ENCODE data around the gene SUMO1. TPM values are rescaled to one million over a fixed set of nuclear protein-coding genes. Genes with fewer than 3 reads are reported as not detected.

SUMO1 gene
- total and polyA plus RNA-seq, 7 experiments from 2014 or later: 48.1 to 186 (median 66.3) TPM

DNA sequence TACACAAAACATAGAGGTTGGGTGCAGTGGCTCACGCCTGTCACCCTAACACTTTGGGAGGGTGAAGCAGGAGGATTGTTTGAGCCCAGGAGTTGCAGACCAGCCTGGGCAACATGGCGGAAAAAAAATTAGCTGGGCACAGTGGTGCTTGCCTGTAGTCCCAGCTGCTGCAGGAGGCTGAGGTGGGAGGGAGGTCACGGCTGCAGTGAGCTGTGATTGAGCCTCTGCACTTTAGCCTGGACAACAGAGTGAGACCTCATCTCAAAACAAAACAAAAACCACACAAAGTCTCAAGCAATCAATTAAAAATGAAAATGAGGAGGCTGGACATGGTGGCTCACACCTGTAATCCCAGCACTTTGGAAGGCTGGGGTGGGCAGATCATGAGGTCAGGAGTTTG lies 32.1 kb upstream of the SUMO1 start:
- Mint-ChIP-seq H3K9me3 (no peaks in the 10 kb centered on the region), H3K4me1 (peaks cover 13 to 55% (median 36%) of the 10 kb centered on the region in 7 donors), H3K36me3 (peaks cover 0 to 6% (median 0%) of the 10 kb centered on the region in 5 donors), H3K4me3 (peak overlapping the region in 8 of 10 donors; percentile 42 to 68 (median 52)), H3K27ac (peak overlapping the region in 5 of 9 donors; percentile 61 to 88 (median 80)), H3K27me3 (no peaks in the 10 kb centered on the region)
- ChIA-PET CTCF (no interaction called here), POLR2A (interaction anchor here (2.5 kb wide), 1 partner anchor 9 kb away, joined by 8 read pairs; no protein-coding TSS in a partner anchor)
- intact Hi-C loops (cut with micrococcal nuclease): no loop called here
- peak overlapping the region; percentile 3 for H3K4me3 ChIP-seq (ENCODE audit: low read length)
- no peaks in the 10 kb centered on the region for H3K9me3 ChIP-seq (ENCODE audit: control insufficient read depth in 2 of 3, low read length in 3 of 3)
- ATAC-seq (no peak), DNase-seq (no peak)
- H3K36me3 ChIP-seq (ENCODE audit: control insufficient read depth in 2 of 3, insufficient read depth in 3 of 3, low read length in 3 of 3): peaks cover 0 to 12% (median 4%) of the 10 kb centered on the region in 3 experiments
- no peaks in the 10 kb centered on the region for H3K27me3 ChIP-seq (ENCODE audit: control insufficient read depth in 2 of 2, insufficient read depth in 2 of 2, low read length in 2 of 2)
- peak overlapping the region; percentile 36 for H3K27ac ChIP-seq (ENCODE audit: low read depth, low read length)
- H3K4me1 ChIP-seq (ENCODE audit: control insufficient read depth in 2 of 2, insufficient read depth in 2 of 2, low read length in 2 of 2): peaks cover 19 to 56% of the 10 kb centered on the region in 2 donors

DNA sequence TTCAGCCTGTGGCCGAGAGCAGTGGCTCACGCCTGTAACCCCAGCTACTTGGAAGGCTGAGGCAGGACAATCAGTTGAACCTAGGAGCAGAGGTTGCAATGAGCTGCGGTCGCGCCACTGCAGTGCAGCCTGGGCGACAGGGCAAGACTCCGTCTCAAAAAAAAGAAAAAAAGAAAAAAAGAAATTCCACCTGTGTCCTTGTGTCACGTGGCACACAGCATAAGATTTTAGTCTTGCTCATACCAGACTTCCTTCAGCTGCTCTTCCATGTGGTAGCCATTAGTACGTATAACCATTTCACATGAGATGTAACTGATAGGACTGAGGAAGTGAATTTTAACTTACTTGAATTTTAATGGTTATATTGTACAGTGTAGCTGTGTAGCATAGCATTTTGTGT lies 31.2 kb upstream of the SUMO1 start:
- DNase-seq: no peak
- H3K4me1 Mint-ChIP-seq: peaks cover 13 to 51% (median 36%) of the 10 kb centered on the region in 7 donors
- POLR2A ChIA-PET: interaction anchor here (2.5 kb wide), 1 partner anchor 10 kb away, joined by 8 read pairs; no protein-coding TSS in a partner anchor

DNA sequence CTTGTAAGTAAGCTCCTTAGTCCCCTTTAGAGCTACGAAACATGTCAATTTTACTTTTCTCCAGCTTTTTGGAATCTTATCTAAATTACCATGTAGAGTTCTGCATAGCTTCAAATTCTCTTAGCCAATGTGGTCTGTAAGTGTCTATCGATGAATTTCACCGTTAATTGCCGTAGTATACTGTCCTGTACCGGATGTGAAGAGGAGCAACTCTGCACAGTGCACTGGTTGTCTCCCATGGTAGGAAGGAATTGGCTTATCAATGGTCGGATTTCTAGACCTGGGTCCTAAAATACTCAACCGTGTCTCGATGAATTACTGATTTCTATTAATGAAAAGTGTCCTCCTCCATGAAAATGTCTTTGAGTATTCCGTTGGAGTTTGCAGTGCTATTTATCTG lies 29.1 kb upstream of the SUMO1 start:
- H3K4me1 Mint-ChIP-seq: peaks cover 13 to 43% (median 30%) of the 10 kb centered on the region in 7 donors
- intact Hi-C loops (cut with micrococcal nuclease): loop anchor here (1.0 to 10.0 kb wide), 11 partner anchors 11 to 1753 kb away; partner anchors contain the start of genes ALS2 (in 1 of the 2), BZW1 (in 1 of the 2), CASP10 (in 1 of the 2) and CFLAR (in 1 of the 2)
- H3K27me3 Mint-ChIP-seq: no peaks in the 10 kb centered on the region
- peaks cover 20 to 50% of the 10 kb centered on the region in 2 donors for H3K4me1 ChIP-seq (ENCODE audit: control insufficient read depth in 2 of 2, insufficient read depth in 2 of 2, low read length in 2 of 2)
- peak overlapping the region in 5 of 9 donors; percentile 14 to 90 (median 70) for H3K27ac Mint-ChIP-seq
- CTCF ChIA-PET: no interaction called here
- peak overlapping the region; percentile 93 for H3K4me3 ChIP-seq (ENCODE audit: low read length)
- peak overlapping the region; percentile 92 for H3K27ac ChIP-seq (ENCODE audit: low read depth, low read length)
- POLR2A ChIA-PET: interaction anchor here (0.9 to 1.5 kb wide), 6 partner anchors 12 to 971 kb away, joined by 3 to 6 read pairs (median 3); partner anchors contain the start of genes CYP20A1 and SUMO1
- H3K9me3 Mint-ChIP-seq: no peaks in the 10 kb centered on the region
- no peaks in the 10 kb centered on the region for H3K27me3 ChIP-seq (ENCODE audit: control insufficient read depth in 2 of 2, insufficient read depth in 2 of 2, low read length in 2 of 2)
- DNase-seq (peak in 5 of 9 donors; percentile 10 to 26 (median 18)), ATAC-seq (no peak)
- H3K36me3 Mint-ChIP-seq: peaks cover 0 to 6% (median 0%) of the 10 kb centered on the region in 5 donors
- H3K36me3 ChIP-seq (ENCODE audit: control insufficient read depth in 2 of 3, insufficient read depth in 3 of 3, low read length in 3 of 3): peaks cover 0 to 7% (median 0%) of the 10 kb centered on the region in 3 experiments
- no peaks in the 10 kb centered on the region for H3K9me3 ChIP-seq (ENCODE audit: control insufficient read depth in 2 of 3, low read length in 3 of 3)
- no peak overlapping the region for H3K4me3 Mint-ChIP-seq

More for the DNA sequence above, 31.2 kb upstream of the SUMO1 start:
- Histone ChIP-seq H3K9me3 (ENCODE audit: control insufficient read depth in 2 of 3, low read length in 3 of 3) (no peaks in the 10 kb centered on the region), H3K4me3 (ENCODE audit: low read length) (peak overlapping the region; percentile 3), H3K27me3 (ENCODE audit: control insufficient read depth in 2 of 2, insufficient read depth in 2 of 2, low read length in 2 of 2) (no peaks in the 10 kb centered on the region), H3K4me1 (ENCODE audit: control insufficient read depth in 2 of 2, insufficient read depth in 2 of 2, low read length in 2 of 2) (peaks cover 20 to 56% of the 10 kb centered on the region in 2 donors), H3K27ac (ENCODE audit: low read depth, low read length) (peak overlapping the region; percentile 36), H3K36me3 (ENCODE audit: control insufficient read depth in 2 of 3, insufficient read depth in 3 of 3, low read length in 3 of 3) (peaks cover 0 to 7% (median 0%) of the 10 kb centered on the region in 3 experiments)
- peaks cover 0 to 6% (median 0%) of the 10 kb centered on the region in 5 donors for H3K36me3 Mint-ChIP-seq
- no peaks in the 10 kb centered on the region for H3K9me3 Mint-ChIP-seq
- H3K27ac Mint-ChIP-seq: peak overlapping the region in 7 of 9 donors; percentile 5 to 85 (median 54)
- no peak for ATAC-seq
- intact Hi-C loops (cut with micrococcal nuclease): loop anchor here (5.0 to 10.0 kb wide), 8 partner anchors 627 to 1755 kb away; partner anchors contain the start of genes BZW1 (in 1 of the 2), CASP10 (in 1 of the 2), CFLAR (in 1 of the 2) and KCTD18 (in 1 of the 2)
- CTCF ChIA-PET: no interaction called here
- no peaks in the 10 kb centered on the region for H3K27me3 Mint-ChIP-seq
- peak overlapping the region in 9 of 10 donors; percentile 45 to 75 (median 61) for H3K4me3 Mint-ChIP-seq

DNA sequence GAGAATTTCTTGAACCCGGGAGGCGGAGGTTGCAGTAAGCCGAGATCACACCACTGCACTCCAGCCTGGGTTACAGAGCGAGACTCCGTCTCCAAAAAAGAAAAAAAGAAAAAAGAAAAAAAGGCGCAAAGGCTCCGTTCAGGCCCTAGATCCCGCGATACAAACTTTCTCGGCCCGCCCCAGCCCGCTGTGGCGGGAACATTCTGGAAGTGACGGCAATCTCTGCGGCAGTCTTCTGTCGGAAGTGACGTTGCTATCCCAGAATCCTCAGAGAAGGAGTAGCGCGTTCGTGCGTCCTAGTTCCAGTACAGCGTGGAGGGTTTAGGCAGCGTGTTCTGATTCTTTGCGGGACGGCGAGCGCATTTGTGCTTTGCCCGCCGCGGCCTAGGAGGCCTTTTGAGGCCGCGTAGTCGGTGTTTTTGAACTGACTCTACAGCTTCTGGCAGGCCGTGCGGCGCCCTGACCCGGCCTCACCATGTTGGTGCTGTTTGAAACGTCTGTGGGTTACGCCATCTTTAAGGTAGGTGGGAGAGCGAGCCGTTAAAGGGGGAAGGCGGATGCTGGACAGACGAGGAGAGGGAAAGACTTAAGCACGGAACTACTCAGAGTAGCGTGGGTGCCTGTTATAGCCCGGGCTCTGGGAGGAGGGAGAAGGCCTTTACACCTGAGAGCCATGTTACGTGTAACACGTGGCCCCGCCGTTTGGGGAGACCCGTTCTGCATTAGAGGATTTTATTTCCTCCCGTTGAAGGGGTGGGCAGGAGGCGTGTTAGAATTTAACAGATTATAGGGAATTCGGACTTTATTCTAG lies 27.3 kb upstream of the SUMO1 start, which contains the start of gene NOP58:
TSS of gene NOP58 (plus strand) at position 297 of the 811 bp plus-strand sequence. CDS start at position 476, 179 bp downstream.
- Mint-ChIP-seq H3K27ac (peak within 1 kb of the TSS in 6 of 9 donors; percentile 4 to 83 (median 76)), H3K4me1 (peaks cover 11 to 27% (median 21%) of the 10 kb centered on the region in 7 donors), H3K4me3 (peak within 1 kb of the TSS in 9 of 10 donors; percentile 53 to 71 (median 64)), H3K9me3 (no peaks in the 10 kb centered on the region), H3K27me3 (no peaks in the 10 kb centered on the region), H3K36me3 (peaks cover 0 to 6% (median 0%) of the 10 kb centered on the region in 5 donors)
- CTCF ChIA-PET: interaction anchor here (0.7 kb wide), 2 partner anchors 66 to 1080 kb away, joined by 3 to 6 read pairs; no protein-coding TSS in a partner anchor
- peaks cover 17 to 34% of the 10 kb centered on the region in 2 donors for H3K4me1 ChIP-seq (ENCODE audit: control insufficient read depth in 2 of 2, insufficient read depth in 2 of 2, low read length in 2 of 2)
- H3K9me3 ChIP-seq (ENCODE audit: control insufficient read depth in 2 of 3, low read length in 3 of 3): no peaks in the 10 kb centered on the region
- DNase-seq: peak; percentile 69 to 96 (median 93)
- H3K4me3 ChIP-seq (ENCODE audit: low read length): peak within 1 kb of the TSS; percentile 93
- peak; percentile 90 for ATAC-seq
- peaks cover 0 to 7% (median 0%) of the 10 kb centered on the region in 3 experiments for H3K36me3 ChIP-seq (ENCODE audit: control insufficient read depth in 2 of 3, insufficient read depth in 3 of 3, low read length in 3 of 3)
- peak within 1 kb of the TSS; percentile 92 for H3K27ac ChIP-seq (ENCODE audit: low read depth, low read length)
- H3K27me3 ChIP-seq (ENCODE audit: control insufficient read depth in 2 of 2, insufficient read depth in 2 of 2, low read length in 2 of 2): no peaks in the 10 kb centered on the region
- intact Hi-C loops (cut with micrococcal nuclease): loop anchor here (1.0 to 10.0 kb wide), 25 partner anchors 27 to 1751 kb away; partner anchors contain the start of genes BMPR2 (in 2 of the 2), BZW1 (in 2 of the 2), CYP20A1 (in 2 of the 2) and FZD7 (in 2 of the 2)
- POLR2A ChIA-PET: interaction anchor here (0.8 to 1.2 kb wide), 4 partner anchors 370 to 1150 kb away, joined by 3 to 4 read pairs (median 3); partner anchors contain the start of genes ALS2 and CFLAR

DNA sequence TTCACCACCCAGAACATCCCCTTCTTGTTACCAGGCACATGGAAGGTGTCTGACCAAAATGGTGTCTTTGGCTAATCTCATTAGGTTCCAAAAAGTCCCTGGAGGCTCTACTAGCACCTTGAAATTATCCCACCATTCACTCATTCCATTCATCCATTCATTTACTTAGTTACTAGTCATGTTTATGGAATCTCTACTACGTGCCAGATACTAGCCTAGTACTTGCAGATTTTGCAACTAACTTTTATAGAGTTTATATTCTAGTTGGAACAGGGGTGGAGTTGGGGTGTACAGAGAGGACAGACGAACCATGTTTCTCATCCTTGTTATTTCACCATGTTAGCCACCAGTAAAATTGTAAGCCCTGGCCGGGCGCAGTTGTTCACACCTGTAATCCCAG lies 23.1 kb upstream of the SUMO1 start:
- H3K4me1 ChIP-seq (ENCODE audit: control insufficient read depth in 2 of 2, insufficient read depth in 2 of 2, low read length in 2 of 2): peaks cover 0 to 4% of the 10 kb centered on the region in 2 donors
- ATAC-seq (no peak), DNase-seq (no peak)
- no peaks in the 10 kb centered on the region for H3K9me3 ChIP-seq (ENCODE audit: control insufficient read depth in 2 of 3, low read length in 3 of 3)
- intact Hi-C loops (cut with micrococcal nuclease): loop anchor here (10.0 kb wide), 5 partner anchors 807 to 1747 kb away; partner anchors contain the start of genes CASP10 (in 1 of the 2), KCTD18 (in 1 of the 2), SGO2 (in 1 of the 2) and STRADB (in 1 of the 2)
- H3K27me3 Mint-ChIP-seq: no peaks in the 10 kb centered on the region
- H3K36me3 Mint-ChIP-seq: no peaks in the 10 kb centered on the region
- H3K27me3 ChIP-seq (ENCODE audit: control insufficient read depth in 2 of 2, insufficient read depth in 2 of 2, low read length in 2 of 2): no peaks in the 10 kb centered on the region
- H3K9me3 Mint-ChIP-seq: no peaks in the 10 kb centered on the region
- H3K4me1 Mint-ChIP-seq: peaks cover 0 to 5% (median 0%) of the 10 kb centered on the region in 7 donors
- H3K27ac Mint-ChIP-seq: no peak overlapping the region
- no peak overlapping the region for H3K27ac ChIP-seq (ENCODE audit: low read depth, low read length)
- peaks cover 0 to 7% (median 0%) of the 10 kb centered on the region in 3 experiments for H3K36me3 ChIP-seq (ENCODE audit: control insufficient read depth in 2 of 3, insufficient read depth in 3 of 3, low read length in 3 of 3)
- no peak overlapping the region for H3K4me3 ChIP-seq (ENCODE audit: low read length)
- ChIA-PET POLR2A (no interaction called here), CTCF (no interaction called here)
- H3K4me3 Mint-ChIP-seq: no peak overlapping the region

DNA sequence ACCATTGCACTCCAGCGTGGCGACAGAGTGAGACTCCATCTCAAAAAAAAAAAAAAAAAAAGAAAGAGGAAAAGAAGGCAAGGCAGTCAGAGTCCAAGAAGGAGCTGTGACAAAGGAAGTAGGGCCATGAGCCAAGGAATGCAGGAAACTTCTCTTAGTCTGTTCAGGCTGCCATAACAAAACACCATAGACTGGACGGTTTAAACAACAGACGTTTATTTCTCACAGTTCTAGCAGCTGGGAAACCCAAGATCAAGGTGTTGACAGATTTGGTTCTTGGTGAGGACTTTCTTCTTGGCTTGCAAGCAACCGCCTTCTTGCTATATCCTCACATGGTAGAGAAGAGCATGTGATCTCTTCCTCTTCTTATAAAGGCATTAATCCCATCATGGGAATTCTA lies 13.1 kb upstream of the SUMO1 start:
- POLR2A ChIA-PET: no interaction called here
- Histone ChIP-seq H3K4me3 (ENCODE audit: low read length) (no peak overlapping the region), H3K27me3 (ENCODE audit: control insufficient read depth in 2 of 2, insufficient read depth in 2 of 2, low read length in 2 of 2) (no peaks in the 10 kb centered on the region), H3K36me3 (ENCODE audit: control insufficient read depth in 2 of 3, insufficient read depth in 3 of 3, low read length in 3 of 3) (no peaks in the 10 kb centered on the region), H3K27ac (ENCODE audit: low read depth, low read length) (no peak overlapping the region), H3K9me3 (ENCODE audit: control insufficient read depth in 2 of 3, low read length in 3 of 3) (no peaks in the 10 kb centered on the region), H3K4me1 (ENCODE audit: control insufficient read depth in 2 of 2, insufficient read depth in 2 of 2, low read length in 2 of 2) (no peaks in the 10 kb centered on the region)
- CTCF ChIA-PET: no interaction called here
- Mint-ChIP-seq H3K36me3 (peaks cover 0 to 2% (median 0%) of the 10 kb centered on the region in 5 donors), H3K4me1 (peaks cover 0 to 7% (median 0%) of the 10 kb centered on the region in 7 donors), H3K27ac (no peak overlapping the region), H3K27me3 (peaks cover 0 to 10% (median 0%) of the 10 kb centered on the region in 5 donors), H3K4me3 (no peak overlapping the region), H3K9me3 (peaks cover 0 to 1% (median 0%) of the 10 kb centered on the region in 11 donors)
- DNase-seq: no peak
- intact Hi-C loops (cut with micrococcal nuclease): no loop called here
- no peak for ATAC-seq
